Sciatic nerve (tissue), 2 donors: ENCODE results near the gene RGS7BP. TPM values are rescaled to one million over a fixed set of nuclear protein-coding genes. Genes with fewer than 3 reads are reported as not detected.

Source experiments
- ATAC-seq: fragments of 200-7000 bp; cut with Tn5 transposase; one replicate; pipeline ENCODE4 v1.9.1; 2020; ENCODE audit warnings: mild to moderate bottlenecking, moderate library complexity
- DNase-seq: peaks from one replicate; pipeline ENCODE4 v3.0.0-alpha.2; 2020; ENCODE audit warnings: low spot score
- intact Hi-C: fragments of 100-400 bp; cut with DNase I; formaldehyde crosslinking; loops from one replicate; pipeline ENCODE4 v1.14.2; 2022
- total RNA-seq: library from RNA; stranded (reverse); fragmentation: NEBNext Ultra II Directional; extraction: Animal tissue kit (Norgen Biotek cat#: 25700); gene quantifications from one replicate; pipeline ENCODE4 v1.2.1, GENCODE V29; 2021
- donor health status: DM: no; HTN: no; CAD: no.
- donor health status: DM: no; HTN: no; CAD: no.

The RGS7BP gene
- total RNA-seq, 1 donor from 2014 or later: 0.67 TPM

GRCh38 chr5:64615895-64616294 lies 110.1 kb downstream of the RGS7BP start:
- ATAC-seq: no peak
- intact Hi-C loops: no loop called here
- DNase-seq: no peak

- DNase-seq (no peak), ATAC-seq (no peak)
- intact Hi-C loops: loop anchor here (5.0 kb wide), 1 partner anchor 1412 kb away; no protein-coding TSS in a partner anchor
Measured at GRCh38 chr5:64619609-64620008, 113.8 kb downstream of the RGS7BP start.

GRCh38 chr5:64622991-64623390 lies 117.2 kb downstream of the RGS7BP start:
- intact Hi-C loops: loop anchor here (5.0 kb wide), 1 partner anchor 1416 kb away; no protein-coding TSS in a partner anchor
- no peak for DNase-seq
- no peak for ATAC-seq

- intact Hi-C loops: no loop called here
- ATAC-seq: no peak
Measured at GRCh38 chr5:64625678-64626077, 119.9 kb downstream of the RGS7BP start.

GRCh38 chr5:64628901-64629300 lies 123.1 kb downstream of the RGS7BP start:
- no peak for DNase-seq
- no peak for ATAC-seq
- intact Hi-C loops: loop anchor here (2.0 kb wide), 1 partner anchor 62 kb away; the partner anchor contains the start of gene SHISAL2B

More at GRCh38 chr5:64625678-64626077, 119.9 kb downstream of the RGS7BP start:
- no peak for DNase-seq

GRCh38 chr5:64629841-64630240 lies 124.0 kb downstream of the RGS7BP start:
- intact Hi-C loops: loop anchor here (2.0 kb wide), 1 partner anchor 61 kb away; the partner anchor contains the start of gene SHISAL2B
- DNase-seq: no peak
- ATAC-seq: no peak

- intact Hi-C loops: no loop called here
- ATAC-seq (peak; percentile 53), DNase-seq (no peak)
Measured at GRCh38 chr5:64632251-64632650, 126.4 kb downstream of the RGS7BP start.

- intact Hi-C loops: no loop called here
- ATAC-seq (peak; percentile 45), DNase-seq (no peak)
Measured at GRCh38 chr5:64634997-64635686, 129.3 kb downstream of the RGS7BP start.

GRCh38 chr5:64637144-64637543 lies 131.3 kb downstream of the RGS7BP start:
- ATAC-seq: no peak
- intact Hi-C loops: no loop called here
- no peak for DNase-seq

- no peak for ATAC-seq
- intact Hi-C loops: no loop called here
- no peak for DNase-seq
Measured at GRCh38 chr5:64637837-64638443, 132.1 kb downstream of the RGS7BP start.

GRCh38 chr5:64644831-64645230 lies 139.0 kb downstream of the RGS7BP start:
- no peak for ATAC-seq
- DNase-seq: no peak
- intact Hi-C loops: no loop called here

GRCh38 chr5:64646169-64646568 lies 140.4 kb downstream of the RGS7BP start:
- DNase-seq: no peak
- ATAC-seq: no peak
- intact Hi-C loops: no loop called here

- intact Hi-C loops: no loop called here
- ATAC-seq (no peak), DNase-seq (no peak)
Measured at GRCh38 chr5:64649512-64649911, 143.7 kb downstream of the RGS7BP start.

GRCh38 chr5:64653766-64654560 lies 148.1 kb downstream of the RGS7BP start:
- intact Hi-C loops: no loop called here
- no peak for ATAC-seq
- DNase-seq: no peak

GRCh38 chr5:64654561-64654938 lies 148.7 kb downstream of the RGS7BP start:
- intact Hi-C loops: no loop called here
- no peak for ATAC-seq
- DNase-seq: no peak

GRCh38 chr5:64655596-64655995 lies 149.8 kb downstream of the RGS7BP start:
- no peak for DNase-seq
- intact Hi-C loops: no loop called here
- ATAC-seq: no peak

- ATAC-seq: no peak
- intact Hi-C loops: no loop called here
- no peak for DNase-seq
Measured at GRCh38 chr5:64659289-64659688, 153.5 kb downstream of the RGS7BP start.
